ENCODE data around the gene SEMG1.
A peak's percentile ranks its signal among the peaks of the same experiment; 100 is the strongest.

Gene SEMG1, protein sequence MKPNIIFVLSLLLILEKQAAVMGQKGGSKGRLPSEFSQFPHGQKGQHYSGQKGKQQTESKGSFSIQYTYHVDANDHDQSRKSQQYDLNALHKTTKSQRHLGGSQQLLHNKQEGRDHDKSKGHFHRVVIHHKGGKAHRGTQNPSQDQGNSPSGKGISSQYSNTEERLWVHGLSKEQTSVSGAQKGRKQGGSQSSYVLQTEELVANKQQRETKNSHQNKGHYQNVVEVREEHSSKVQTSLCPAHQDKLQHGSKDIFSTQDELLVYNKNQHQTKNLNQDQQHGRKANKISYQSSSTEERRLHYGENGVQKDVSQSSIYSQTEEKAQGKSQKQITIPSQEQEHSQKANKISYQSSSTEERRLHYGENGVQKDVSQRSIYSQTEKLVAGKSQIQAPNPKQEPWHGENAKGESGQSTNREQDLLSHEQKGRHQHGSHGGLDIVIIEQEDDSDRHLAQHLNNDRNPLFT

DNA sequence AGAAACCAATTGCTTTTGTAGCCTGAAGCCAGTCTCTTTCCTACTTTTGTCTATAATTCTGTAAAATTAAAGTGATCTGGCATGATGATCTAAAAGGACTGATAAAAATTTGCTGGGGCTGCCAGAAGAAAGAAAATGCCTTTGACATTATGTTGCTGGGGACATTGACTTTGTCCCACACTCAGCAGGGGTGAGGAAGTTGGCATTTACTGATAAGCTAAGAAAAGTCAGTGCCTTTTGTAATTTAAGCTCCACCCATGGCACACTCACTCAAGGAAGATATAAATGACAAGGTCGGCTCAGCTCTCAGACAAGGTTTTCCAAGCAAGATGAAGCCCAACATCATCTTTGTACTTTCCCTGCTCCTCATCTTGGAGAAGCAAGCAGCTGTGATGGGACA, at the start of gene SEMG1:
Gene SEMG1 (plus strand): TSS at position 309 of the 400 bp plus-strand sequence. CDS start 21 bp downstream, at position 330.
- no peak for DNase-seq

DNA sequence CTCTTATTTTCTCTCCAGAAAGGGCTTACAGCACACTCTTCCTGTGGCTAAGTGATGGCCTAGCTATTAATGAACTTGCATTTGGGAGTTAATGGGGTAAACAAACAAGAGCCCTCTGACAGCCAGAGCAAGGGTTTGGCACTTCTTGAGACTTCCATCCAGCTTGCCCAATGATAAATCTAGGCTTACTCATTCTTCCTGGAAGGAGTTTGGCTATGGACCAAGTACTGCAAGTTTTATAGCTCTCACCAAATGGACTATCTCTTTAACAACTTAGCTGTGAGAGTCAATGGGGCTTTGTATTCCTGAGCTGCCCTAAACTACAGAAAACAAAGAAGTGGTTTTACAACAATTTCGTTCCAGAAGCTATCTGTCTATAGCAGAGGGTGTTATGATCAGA, 48.9 kb upstream of the SEMG1 start:
- DNase-seq = no peak

DNA sequence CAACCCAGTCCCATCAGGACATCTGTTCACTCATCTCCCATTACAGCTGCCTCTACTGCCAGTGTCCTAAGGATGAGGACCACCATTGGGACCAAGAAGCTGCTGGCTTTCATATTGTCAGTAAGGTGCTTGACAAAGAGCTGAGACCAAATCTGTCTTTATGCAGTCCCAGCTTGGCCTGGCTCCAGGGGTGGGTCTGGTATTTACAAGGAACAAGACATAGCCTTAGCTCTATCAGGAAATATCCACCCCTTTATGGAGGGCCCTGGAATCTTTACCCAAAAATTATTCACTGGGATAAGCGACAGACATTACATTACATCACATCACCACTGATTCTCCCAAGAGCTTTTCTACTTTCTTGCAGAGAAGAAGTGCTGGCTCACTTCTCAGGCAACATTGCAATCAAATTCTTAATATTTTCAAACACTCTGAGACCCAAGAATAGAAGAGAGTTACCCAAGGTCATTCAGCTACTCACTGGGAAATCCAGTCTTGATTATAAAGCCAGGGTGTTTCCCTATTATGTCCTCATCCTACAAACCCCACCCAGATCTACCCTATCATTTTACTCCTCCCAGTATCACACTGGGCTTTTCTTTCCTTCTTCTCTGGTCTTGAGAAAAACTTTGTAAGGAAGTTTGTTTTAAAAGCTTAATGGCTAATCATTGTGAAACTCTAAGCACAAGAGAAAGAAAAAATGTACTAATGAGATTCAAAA, 43.6 kb upstream of the SEMG1 start:
- DNase-seq = no peak

DNA sequence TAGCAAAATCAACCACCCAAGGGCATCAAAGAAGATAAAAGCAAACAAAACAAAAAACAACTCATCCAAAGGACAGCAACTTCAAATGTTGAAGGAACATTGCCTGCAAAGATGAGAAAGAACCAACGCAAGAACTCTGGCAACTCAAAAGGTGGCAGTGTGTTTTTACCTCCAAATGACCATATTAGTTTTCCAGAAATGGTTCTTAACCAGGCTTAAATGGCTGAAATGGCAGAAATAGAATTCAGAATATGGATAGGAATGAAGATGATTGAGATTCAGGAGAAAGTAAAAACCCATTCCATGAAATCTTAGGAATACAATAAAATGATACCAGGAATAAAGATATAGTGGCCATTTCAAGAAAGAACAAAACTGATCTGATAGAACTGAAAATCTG, 41.9 kb upstream of the SEMG1 start:
- DNase-seq = no peak

DNA sequence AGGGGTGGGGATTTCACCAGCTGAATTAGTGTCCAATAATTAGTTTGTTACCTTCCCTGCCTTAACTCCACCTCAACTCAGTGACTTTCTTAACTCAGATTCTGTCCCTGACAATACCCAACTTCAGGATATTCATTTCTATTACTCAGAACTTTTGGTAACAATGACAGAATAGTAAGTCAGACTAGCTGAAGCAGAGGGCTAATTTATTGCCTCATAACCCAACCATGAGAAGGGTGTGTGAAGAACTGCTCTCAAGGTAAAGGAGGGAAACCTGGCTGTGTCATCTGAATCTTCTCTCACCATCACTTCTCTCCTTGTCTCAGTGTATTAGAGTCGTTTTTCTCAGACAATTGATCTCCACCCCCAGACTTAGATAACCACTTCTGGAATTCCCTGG, 33.3 kb upstream of the SEMG1 start:
- DNase-seq = no peak

DNA sequence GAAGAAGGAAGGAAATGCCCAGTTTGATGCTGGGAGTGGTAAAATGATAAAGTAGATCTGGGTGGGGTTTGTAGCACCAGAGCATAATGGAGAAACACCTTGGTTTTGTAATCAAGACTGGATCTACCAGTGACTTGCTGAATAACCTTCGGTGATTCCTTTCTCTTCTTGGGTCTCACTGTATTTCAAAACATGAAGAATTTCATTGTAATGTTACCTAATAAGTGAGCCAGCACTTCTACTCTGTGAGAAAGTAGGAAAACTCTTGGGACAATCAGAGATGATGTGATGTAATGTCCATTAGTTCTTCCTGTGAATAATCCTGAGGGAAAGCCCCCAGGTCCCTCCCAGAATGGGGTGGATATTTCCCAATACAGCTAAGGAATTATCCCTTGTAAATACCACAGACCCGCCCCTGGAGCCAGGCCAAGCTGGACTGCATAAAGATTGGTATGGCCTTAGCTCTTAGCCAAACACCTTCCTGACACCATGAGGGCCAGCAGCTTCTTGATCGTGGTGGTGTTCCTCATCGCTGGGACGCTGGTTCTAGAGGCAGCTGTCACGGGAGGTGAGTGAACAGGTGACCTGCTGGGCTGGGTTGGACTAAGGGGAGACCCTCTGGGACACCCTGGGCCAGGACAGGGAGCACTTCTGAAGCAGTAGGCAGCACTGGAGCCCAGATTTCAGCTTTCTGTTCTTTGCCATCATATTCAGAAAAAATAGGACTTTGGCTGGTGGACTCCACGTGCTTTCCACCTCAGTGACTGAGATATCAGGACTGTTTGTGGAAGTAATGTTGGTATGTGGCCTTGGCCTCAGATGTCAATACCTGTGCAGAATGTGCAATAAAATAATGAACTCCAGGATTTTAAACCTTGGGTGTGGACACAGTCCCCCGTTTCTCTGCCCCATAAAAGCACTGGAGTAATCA, 32.1 kb upstream of the SEMG1 start, which contains the start of gene PI3:
Gene PI3 (plus strand): TSS at position 469 of the 931 bp plus-strand sequence. CDS start 21 bp downstream, at position 490.
- DNase-seq = no peak

DNA sequence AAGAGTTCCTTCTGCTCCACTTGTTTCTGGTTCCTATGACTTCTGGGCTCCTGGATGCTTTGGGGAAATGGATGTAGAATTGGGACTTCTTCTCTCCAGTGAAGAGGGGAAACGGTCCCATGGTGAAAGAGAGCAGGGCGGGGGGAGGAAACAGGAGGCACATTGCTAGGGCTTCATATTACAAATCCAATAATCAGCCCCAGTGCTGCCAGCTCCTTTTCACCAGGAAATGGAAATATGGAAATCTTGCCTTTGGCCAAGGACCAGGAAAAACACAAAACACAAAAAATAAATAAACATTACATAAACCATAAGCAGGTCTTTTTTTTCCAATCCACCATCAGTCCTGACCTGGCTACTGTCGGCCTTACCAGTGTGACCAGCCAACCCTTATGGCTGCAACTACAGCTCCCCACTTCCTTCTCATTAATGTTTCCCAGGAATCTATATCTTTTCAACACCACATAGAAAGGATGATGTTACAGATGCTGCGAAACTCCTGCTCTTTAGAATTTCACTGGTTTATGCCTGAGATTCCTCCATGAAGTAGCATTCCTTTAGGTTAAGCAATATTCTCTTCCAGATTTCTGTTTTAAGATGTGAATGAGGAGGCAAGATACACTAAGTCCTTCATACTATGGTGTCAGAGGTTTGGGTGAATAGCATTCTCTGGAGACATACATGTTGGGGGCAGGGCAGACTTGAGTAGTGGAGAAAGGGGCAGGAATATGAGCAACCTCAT, 30.1 kb upstream of the SEMG1 start:
- DNase-seq = peak; percentile 24 to 57

DNA sequence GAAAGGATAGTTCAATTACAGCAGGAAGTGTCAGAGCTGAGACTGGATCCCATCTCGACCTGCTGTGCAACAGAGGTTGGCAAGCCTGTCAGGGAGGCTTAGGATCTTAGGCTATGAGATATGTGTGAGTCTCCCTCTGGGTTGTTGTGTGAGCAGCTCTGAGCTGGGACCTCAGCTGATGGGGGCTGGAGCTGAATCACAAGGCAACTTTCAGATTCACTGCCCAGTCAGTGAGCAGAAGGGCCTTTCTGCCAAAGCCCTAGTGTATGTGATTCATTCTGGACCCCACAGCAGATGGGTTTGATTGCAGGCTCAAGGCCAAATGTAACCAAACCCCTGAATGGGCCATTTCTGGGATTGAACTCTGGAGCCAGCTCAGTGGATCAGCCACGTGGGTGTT, 27.7 kb upstream of the SEMG1 start:
- no peak for DNase-seq

DNA sequence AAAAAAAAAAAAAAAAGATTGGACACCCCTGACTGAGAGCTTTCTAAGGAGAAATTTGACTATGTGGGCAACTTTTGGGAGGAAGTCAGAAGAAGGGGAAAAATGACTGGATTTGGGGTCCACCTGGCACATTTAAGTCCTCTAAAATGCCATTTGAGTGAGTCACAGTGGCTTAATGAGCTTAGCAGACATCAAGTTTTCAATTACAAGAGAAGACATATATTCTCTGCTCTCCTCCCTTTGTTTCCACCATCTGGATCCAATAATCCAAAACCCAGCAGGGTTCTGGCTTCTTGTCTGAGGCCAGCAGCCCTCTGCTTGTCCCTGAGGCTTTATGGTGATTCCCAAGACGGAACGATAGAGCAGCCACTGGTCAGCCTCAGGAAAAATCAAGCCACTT, 25.2 kb upstream of the SEMG1 start:
- DNase-seq = peak; percentile 6 to 42

DNA sequence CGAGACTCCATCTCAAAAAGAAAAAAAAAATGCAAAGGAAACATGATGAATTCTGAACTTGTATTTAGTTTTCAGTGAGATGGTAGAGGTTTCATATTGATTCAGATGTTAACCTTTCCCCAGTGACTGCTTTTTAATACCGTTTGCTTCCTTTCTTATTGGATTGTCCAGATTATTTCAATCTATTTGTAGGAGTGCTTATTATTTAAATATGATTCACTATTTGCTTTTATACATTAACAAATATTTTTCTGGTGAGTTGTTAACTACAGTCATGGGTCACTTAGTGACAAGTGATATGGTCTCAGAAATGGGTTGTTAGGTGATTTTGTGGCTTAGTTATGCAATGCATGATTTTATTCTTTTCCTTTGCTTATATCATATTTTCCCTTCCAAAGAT, 23.7 kb upstream of the SEMG1 start:
- DNase-seq = no peak

DNA sequence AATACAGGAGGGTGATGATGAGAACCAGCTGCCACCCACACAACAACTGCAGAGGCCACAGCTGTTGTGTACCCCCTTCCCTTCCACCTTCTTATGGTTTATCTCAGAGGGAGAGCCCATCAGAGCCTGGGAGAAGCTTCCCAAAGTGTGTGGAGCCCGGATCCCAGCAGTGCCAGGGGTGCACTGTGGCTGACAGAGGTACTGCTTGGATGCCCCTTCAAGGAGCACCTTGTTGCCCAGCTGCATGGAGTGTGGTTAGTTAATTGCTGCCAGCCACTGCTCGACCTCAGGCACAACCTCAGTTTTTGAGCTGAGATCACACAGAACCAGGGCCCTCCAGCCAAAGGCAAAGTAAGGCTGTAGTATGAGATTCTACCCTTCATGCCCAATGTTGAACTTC, 19.1 kb upstream of the SEMG1 start:
- DNase-seq = no peak

DNA sequence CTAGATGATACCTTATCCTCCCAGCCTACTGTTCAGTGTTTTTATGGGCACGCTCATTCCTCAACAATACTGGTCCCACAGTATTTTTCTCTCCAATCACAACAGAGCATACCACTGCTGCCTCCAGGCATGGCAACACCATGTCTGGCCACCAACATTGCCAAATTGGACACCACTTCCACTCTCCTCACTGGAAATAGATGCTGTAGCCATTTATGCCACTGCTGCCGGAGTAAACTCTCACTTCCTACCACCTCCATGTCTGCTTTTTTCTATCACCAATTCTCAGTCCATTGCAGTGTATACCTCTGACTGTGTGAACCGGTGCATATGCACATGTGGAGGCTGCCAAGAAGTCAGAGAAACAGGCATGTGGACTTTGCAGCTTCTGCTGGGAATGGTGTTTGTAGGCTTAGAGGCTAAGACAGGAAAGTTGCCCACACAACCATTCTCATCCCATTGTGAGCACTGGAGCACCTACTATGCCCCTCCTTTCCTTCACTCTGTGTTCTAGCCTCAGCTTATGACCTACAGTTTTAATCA, 17.7 kb upstream of the SEMG1 start:
- no peak for DNase-seq

DNA sequence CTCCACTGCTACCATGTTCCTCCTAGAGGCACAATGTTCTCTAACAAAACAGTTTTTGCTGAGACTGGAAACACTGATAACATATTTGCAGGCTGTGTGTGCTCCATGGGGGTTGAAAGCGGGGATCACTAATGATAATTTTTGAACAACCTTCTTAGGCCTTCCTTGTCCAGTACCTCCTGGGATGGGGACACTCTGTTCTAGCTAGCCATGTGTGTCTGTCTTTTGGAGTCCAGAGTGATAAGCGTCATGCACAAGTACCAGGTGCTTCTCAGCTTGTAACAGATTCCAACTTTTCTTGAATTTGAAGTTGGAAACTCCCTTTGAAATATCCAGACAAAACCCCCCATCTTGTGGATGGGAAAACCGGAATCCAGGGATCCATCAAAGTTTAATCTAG, 17.0 kb upstream of the SEMG1 start:
- no peak for DNase-seq

DNA sequence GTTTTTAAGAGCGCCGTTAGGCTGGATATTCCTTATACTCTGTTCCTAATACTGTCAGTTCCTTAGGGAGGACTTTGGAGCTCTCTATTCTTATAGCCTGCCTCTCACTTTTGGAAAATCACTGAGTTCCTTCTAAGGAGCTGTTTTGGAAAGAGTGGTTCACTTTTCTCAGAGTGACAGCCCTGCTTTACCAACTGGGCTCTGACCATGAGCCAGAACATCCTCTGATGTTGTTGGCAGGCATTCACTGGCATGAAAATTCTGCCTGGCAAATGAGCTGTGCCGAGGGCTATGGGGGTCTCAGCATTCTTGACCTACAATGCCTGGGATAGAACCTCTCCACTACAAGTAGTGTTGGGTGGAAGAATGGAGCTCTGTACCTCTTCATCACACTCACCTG, 14.9 kb upstream of the SEMG1 start:
- DNase-seq = no peak

DNA sequence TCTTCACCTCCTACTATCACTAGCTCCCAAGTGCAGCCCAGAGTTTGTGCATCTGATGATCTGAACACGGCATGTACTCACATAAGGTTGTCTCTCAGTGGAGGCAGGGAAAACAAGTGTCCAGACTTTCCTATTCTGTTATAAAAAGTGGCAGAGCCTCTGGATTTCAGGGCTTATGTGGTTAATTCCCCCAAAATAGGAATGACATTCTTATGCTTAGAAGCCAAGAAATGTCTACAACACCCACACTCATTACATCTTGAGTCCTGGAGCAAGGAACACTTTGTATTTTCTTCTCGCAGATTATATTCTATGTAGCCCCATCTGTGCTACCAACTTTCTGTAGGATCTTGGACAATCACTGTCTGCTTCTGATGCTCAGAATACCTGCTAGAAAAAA, 13.5 kb upstream of the SEMG1 start:
- DNase-seq = no peak

DNA sequence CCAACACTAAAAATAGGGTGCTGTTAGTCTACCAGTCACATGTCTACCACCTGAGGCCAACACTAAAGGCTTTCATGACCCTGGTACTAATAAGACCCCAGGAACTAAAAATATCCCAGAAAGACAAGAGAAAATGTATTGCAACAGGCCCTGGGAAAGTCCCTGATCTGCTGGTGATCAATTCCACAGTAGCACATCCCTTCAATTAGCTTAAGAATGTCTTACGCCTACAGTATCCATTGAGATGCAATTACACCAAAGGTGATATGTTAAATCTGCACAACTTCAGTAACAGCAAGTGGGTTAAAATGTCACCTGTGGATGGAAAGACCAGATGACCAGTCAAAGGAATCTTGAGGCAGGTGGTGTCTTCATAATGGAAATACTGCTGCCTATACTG, 3.1 kb downstream of the SEMG1 start:
- no peak for DNase-seq

DNA sequence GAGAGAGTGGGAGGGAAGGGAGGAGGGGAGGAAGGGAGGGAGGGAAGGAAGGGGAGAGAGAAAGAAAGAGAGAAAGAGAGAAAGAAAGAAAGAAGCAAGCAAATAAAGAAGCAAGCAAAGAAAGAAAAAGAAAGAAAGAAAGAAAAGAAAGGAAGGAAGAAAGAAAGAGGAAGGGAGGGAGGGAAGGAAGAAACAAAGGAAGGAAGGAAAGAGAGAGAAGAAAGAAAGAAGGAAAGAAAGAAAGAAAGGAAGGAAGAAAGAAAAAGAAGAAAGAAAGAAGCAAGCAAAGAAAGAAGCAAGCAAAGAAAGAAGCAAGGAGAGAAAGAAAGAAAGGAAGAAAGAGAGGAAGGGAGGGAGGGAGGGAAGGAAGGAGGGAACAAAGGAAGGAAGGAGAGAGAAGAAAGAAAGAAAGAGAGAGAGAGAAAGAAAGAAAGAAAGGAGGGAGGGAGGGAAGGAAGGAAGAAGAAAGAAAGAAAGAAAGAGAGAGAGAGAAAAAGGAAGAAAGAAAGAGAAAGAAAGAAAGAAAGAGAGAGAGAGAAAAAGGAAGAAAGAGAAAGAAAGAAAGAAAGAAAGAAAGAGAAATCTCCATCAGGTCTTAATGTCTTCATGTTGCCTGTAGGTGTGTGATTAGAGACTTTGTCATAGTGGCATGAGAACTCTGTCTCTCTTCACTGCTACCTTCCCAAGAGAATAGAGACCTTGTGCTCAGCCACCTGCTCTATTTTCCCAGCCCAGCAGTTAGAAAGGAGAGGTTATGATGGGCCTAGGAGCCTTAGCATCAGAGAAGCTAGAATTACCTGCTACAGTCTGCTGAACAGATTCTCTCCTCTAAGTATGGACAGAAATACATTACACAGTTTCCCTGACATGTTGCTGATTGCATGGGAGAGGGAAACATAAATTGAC, 5.0 kb downstream of the SEMG1 start:
- no peak for DNase-seq

DNA sequence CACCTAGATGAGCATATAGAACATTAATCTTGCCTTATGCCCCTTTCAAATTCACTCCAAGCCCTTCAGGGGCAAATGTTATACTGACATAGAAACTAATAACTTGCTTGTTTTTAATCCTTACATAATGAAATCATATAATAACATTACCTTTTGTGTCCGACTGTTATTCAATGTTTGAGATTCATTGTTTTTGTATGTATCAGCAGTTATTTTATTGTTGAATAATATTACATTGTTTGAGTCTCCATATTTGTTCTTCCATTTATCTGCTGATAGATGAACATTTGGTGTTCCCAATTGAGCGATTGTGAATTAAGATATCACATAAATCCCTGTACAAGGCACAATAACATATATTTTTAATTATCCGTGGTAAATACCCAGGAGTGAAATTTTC, 6.0 kb downstream of the SEMG1 start:
- no peak for DNase-seq

DNA sequence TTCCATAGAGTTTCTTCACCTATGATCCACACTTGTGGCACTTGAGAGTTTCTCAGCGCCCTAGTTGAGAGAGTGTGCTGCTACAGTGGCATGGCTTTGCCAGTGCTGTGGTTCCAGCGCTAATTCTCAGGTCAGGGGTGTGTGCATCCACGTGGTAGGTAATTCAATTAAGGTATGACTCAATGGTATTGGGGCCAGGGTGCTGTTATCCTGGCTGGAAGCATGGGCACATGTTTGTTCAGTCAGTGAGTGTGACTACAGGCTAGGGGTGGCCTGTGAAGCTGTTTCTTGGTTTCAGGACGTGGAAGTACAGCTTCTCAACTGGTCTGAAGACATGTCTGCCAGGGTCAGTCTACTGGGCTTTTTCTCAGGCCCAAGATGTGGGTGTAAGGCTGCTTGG, 11.3 kb downstream of the SEMG1 start:
- DNase-seq = no peak

DNA sequence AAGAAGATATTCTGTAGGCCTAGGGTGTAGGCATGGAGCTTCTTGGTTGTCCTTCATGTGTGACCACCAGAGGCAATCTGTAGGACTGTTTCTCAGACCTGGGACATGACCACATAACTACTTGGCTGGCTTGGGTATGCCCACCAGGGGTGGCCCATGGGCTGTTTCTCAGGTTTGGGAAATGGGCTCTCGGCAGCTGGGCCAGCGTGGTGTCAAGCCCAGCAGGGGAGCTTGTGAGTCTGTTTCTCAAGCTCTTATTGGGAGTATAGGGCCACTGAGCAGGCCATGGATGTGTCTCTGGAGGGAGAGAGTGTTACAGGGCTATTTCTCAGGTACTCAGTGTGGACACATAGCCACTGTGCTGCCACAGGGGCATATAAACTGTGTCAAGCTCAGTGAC, 11.8 kb downstream of the SEMG1 start:
- DNase-seq = no peak

DNA sequence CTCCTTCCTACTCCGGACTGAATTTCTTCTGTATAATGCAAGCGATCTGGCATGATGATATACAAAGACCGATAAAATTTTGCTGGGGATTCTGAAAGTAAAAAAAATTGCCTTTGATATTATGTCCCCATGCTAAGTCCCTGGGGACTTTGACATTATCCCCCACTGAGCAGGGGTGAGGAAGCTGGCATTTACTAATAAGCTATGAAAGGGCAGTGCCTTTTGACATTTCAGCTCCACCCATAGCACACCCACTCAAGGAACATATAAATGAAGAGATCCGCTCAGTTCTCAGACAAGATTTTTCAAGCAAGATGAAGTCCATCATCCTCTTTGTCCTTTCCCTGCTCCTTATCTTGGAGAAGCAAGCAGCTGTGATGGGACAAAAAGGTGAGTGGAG, 14.2 kb downstream of the SEMG1 start, which contains the start of gene SEMG2:
Gene SEMG2 (plus strand): TSS at position 298 of the 400 bp plus-strand sequence. CDS start 17 bp downstream, at position 315.
- no peak for DNase-seq
